K562 treated with DMSO at 1 percent for 48 hours (cell line): ENCODE data around the gene XAGE5. TPM values are rescaled to one million over a fixed set of nuclear protein-coding genes. Genes with fewer than 3 reads are reported as not detected.

Experiments used
- total RNA-seq: library from RNA; unstranded; fragments of 300-600 nt; gene quantifications from 2 replicates; pipeline ENCODE4 v1.2.3, GENCODE V29; 2022; ENCODE audit warnings: low replicate concordance; ENCODE audit errors: extremely low read depth

Gene XAGE5
- not detected in 2 replicates for total RNA-seq

GRCh38 chrX:52811065-52811625 lies at the start of gene XAGE5:
TSS of gene XAGE5 (plus strand) at chrX:52811287. CDS start at chrX:52812567, 1,280 bp downstream.

GRCh38 chrX:52797327-52797726 lies 13.8 kb upstream of the XAGE5 start, which contains the start of gene SPANXN5:
TSS of gene SPANXN5 (minus strand) at chrX:52797427. CDS start at chrX:52797348, 79 bp downstream.

Other genes starting within 250 kb of the XAGE5 start
- not detected in 2 replicates for gene SSX7, start 156.4 kb upstream of the XAGE5 start, total RNA-seq
- gene SSX2, start 104.1 kb upstream of the XAGE5 start, total RNA-seq, result not detected in 2 replicates
- not detected in 2 replicates for gene SSX2B, start 60.0 kb upstream of the XAGE5 start, total RNA-seq
- gene SPANXN5, start 13.9 kb upstream of the XAGE5 start, total RNA-seq, result not detected in 2 replicates
- gene XAGE3, start 56.8 kb downstream of the XAGE5 start, total RNA-seq, result not detected in 2 replicates
- not detected in 2 replicates for gene FAM156B, start 86.0 kb downstream of the XAGE5 start, total RNA-seq
- gene FAM156A, start 147.2 kb downstream of the XAGE5 start, total RNA-seq, result not detected in 2 replicates
- not detected in 2 replicates for gene GPR173, start 237.5 kb downstream of the XAGE5 start, total RNA-seq